ENCODE results near the gene HSPA5.
A peak's percentile ranks its signal among the peaks of the same experiment; 100 is the strongest.
"Not testable (repeated sequence)": the region's sequence is repeated elsewhere in the genome, so short reads cannot be mapped to it uniquely, and the experiment has no call there.

HSPA5 gene

GRCh38 chr9:125241863-125242739, 958 bp upstream of the HSPA5 start:
- no peak for DNase-seq (ENCODE audit: low spot score)

DNA sequence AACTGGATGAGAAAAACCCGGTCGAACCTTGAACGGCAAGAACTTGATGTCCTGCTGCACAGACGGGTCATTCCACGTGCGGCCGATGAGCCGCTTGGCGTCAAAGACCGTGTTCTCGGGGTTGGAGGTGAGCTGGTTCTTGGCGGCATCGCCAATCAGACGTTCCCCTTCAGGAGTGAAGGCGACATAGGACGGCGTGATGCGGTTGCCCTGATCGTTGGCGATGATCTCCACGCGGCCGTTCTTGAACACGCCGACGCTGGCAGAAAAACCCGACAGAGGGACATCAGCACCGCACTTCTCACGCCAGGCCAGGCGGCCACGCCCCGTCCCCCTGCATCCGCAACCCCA, 519 bp downstream of the HSPA5 start:
- peak; percentile 50 for DNase-seq (ENCODE audit: low spot score)

GRCh38 chr9:125239631-125240597, 1.2 kb downstream of the HSPA5 start:
- DNase-seq (ENCODE audit: low spot score), result no peak

GRCh38 chr9:125238915-125239446, 2.2 kb downstream of the HSPA5 start:
- DNase-seq (ENCODE audit: low spot score), result no peak

GRCh38 chr9:125238127-125238914, 2.8 kb downstream of the HSPA5 start:
- DNase-seq (ENCODE audit: low spot score), result no peak

DNA sequence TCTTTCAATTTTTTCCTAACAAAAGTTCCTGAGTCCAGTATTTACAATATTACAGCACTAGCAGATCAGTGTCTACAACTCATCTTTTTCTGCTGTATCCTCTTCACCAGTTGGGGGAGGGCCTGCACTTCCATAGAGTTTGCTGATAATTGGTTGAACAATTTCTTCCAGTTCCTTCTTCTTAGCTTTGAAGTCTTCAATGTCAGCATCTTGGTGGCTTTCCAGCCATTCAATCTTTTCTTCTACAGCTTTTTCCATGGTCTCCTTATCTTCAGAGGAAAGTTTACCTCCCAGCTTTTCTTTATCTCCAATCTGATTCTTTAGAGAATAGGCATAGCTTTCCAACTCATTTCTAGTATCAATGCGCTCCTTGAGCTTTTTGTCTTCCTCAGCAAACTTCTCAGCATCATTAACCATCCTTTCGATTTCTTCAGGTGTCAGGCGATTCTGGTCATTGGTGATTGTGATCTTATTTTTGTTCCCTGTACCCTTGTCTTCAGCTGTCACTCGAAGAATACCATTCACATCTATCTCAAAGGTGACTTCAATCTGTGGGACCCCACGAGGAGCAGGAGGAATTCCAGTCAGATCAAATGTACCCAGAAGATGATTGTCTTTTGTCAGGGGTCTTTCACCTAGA, 4.5 kb downstream of the HSPA5 start:
- not testable (repeated sequence) for DNase-seq (ENCODE audit: low spot score)

DNA sequence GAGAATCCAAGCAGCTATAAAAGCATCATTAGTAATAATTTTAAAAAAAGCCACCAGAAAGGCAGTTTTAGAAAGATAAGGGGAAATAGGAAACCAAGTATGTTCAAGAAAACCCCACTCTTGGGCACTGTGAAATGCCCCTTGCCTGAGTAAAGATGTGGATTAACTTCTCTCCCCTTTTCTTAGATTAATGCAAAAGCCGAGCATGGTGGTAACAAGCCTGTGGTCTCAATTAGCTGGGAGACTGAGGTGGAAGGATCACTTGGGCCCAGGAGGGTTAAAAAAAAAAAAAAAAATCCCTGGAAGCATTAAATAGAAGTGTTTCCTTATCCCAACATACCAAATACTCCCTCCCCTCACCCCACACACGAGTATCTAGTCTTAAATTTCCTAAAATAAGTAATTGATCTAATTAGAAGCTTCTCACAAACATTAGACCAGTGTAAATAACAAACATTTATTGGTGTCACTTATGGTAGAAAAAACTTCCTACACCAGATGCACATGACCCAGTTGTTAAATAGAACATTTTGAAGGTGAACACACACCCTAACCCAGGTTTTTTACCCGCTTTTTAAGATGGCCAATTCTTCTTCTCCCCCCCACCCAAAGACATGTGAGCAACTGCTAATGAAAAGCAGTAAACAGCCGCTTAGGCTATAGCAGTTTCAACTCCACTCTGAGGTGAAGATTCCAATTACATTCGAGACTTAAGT, 5.2 kb downstream of the HSPA5 start:
- DNase-seq (ENCODE audit: low spot score), result no peak

GRCh38 chr9:125234099-125234498, 7.0 kb downstream of the HSPA5 start:
- not testable (repeated sequence) for DNase-seq (ENCODE audit: low spot score)

DNA sequence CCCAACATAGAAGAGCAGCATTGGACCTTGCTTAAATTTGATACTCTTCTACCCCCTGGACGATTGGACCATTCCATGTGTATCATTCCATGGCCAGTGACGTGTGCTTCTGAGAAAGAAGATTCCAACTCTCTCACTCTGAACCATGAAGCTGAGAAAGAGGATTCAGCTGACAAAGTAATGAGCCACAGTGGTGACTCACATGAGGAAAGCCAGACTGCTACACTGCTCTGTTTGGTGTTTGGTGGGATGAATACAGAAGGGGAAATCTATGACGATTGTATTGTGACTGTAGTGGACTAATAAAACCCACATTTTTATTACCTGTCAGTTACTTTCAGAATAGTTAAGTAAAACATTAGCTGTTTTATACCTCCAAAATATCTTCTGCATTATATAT, 7.5 kb downstream of the HSPA5 start:
- peak; percentile 95 for DNase-seq (ENCODE audit: low spot score)

- no peak for DNase-seq (ENCODE audit: low spot score)
Measured at GRCh38 chr9:125227761-125228160, 13.4 kb downstream of the HSPA5 start.

- not testable (repeated sequence) for DNase-seq (ENCODE audit: low spot score)
Measured at GRCh38 chr9:125224858-125225257, 16.3 kb downstream of the HSPA5 start.

- DNase-seq (ENCODE audit: low spot score), result no peak
Measured at GRCh38 chr9:125218621-125219020, 22.5 kb downstream of the HSPA5 start.

- DNase-seq (ENCODE audit: low spot score), result no peak
Measured at GRCh38 chr9:125214186-125214585, 27.0 kb downstream of the HSPA5 start.

DNA sequence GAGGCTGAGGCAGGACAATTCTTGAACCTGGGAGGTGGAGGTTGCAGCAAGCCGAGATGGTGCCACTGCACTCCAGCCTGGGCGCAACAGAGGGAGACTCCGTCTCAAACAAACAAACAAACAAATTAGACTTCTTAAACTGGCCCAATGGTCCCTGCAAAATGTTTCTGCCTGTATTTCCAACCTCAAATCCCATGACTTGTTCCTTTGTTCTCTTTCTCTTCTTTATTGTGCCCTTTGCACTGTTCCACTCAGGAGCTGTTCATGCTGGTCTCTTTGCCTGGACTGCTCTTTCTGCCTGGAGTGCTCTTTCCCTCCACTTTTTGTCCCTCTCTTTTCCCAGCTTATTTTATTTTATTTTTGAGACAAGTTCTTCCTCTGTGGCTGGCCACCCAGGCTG, 36.7 kb downstream of the HSPA5 start:
- DNase-seq (ENCODE audit: low spot score), result no peak

GRCh38 chr9:125202846-125203618, 38.1 kb downstream of the HSPA5 start:
- no peak for DNase-seq (ENCODE audit: low spot score)

DNA sequence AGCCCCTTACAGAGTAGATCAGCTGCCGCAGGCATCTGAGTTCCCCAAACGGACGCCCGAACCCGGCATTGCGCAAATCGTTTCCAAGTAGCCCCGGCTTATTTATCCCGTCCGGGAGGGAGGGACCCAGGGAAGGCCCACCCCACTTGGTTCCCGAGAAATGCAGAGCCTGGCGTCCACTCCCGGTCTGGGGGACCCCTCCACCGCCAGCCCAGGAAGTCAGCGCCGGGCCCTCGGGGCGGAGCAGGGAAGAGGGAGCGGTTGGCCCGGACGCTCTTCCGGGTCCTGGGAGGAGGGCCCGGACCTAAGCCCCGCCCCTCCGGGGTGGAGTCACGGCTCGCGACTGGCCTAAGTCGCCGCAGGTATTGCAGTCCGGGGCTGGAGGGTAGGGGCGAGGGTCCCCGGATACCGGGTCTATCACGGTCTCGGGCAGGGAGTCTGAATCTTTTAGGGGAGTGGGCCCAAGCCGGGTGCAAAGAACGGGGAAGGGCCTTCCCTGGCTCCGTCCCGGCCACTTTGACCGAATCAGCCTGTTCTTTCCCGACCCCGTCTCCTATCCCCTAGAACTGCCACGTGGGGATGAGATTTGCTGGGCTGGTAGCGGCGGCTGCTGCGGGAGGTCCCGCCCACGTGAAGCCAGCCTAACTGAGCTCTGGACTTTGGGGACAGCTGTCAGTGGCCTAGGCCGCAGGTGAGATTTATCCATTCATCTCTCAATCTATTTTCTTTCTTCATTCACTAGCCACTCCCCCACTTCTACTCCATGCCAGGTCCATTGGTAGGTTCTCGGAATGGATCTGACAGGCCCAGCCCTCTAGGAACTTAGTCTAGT, 40.7 kb downstream of the HSPA5 start, which contains the start of gene RABEPK:
TSS of gene RABEPK (plus strand) at position 327 of the 832 bp plus-strand sequence. CDS start 2,472 bp downstream, outside the sequence.
- DNase-seq (ENCODE audit: low spot score), result peak; percentile 95

- DNase-seq (ENCODE audit: low spot score), result not testable (repeated sequence)
Measured at GRCh38 chr9:125195591-125195990, 45.6 kb downstream of the HSPA5 start.

GRCh38 chr9:125194466-125194865, 46.7 kb downstream of the HSPA5 start:
- not testable (repeated sequence) for DNase-seq (ENCODE audit: low spot score)

GRCh38 chr9:125190361-125190801, 50.8 kb downstream of the HSPA5 start:
- peak; percentile 29 for DNase-seq (ENCODE audit: low spot score)
